Transverse colon (tissue), 4 donors: ENCODE results near the gene FAM174C. TPM values are rescaled to one million over a fixed set of nuclear protein-coding genes. Genes with fewer than 3 reads are reported as not detected.
A peak's percentile ranks its signal among the peaks of the same experiment; 100 is the strongest.

Source experiments
- DNase-seq: peaks from one replicate; pipeline ENCODE4 v3.0.0-alpha.2; 2019
- H3K27ac ChIP-seq, 4 donors: fragments of 200-600 bp; sonication (generic); 2 replicates each; pipeline ENCODE4 v1.5.1; 2016 to 2018; ENCODE audit warnings: inconsistent platforms in 4 of 4
- H3K27me3 ChIP-seq: fragments of 200-600 bp; sonication (generic); 2 replicates; pipeline ENCODE4 v1.5.1; 2017; ENCODE audit warnings: inconsistent platforms
- H3K36me3 ChIP-seq, 4 donors: fragments of 200-600 bp; sonication (generic); 2 replicates each; pipeline ENCODE4 v1.5.1; 2017 to 2019; ENCODE audit warnings: inconsistent platforms in 4 of 4
- H3K4me1 ChIP-seq, 4 donors: fragments of 200-600 bp; sonication (generic); 2 replicates each; pipeline ENCODE4 v1.5.1; 2017 to 2020; ENCODE audit warnings: inconsistent platforms in 4 of 4
- H3K4me3 ChIP-seq, 4 donors: fragments of 200-600 bp; sonication (generic); 1 replicate in 1 of 4; 2 replicates in 3 of 4; pipeline versions ENCODE4 v1.5.1 to v1.6.1; 2017 to 2019; ENCODE audit warnings: inconsistent platforms in 4 of 4
- H3K9me3 ChIP-seq, 2 donors: fragments of 200-600 bp; sonication (generic); 2 replicates each; pipeline ENCODE4 v1.5.1; 2017 to 2019; ENCODE audit warnings: inconsistent platforms in 2 of 2
- EP300 ChIP-seq: sonication (generic); formaldehyde crosslinking; IDR thresholded peaks from one replicate; pipeline ENCODE4 v1.6.1; 2017; ENCODE audit warnings: antibody characterized with exemption, low read depth
- POLR2A ChIP-seq: fragments of 450-650 bp; IDR thresholded peaks from one replicate; pipeline ENCODE4 v1.6.1; 2016; ENCODE audit warnings: antibody characterized with exemption, mild to moderate bottlenecking, moderate library complexity
- POLR2AphosphoS5 ChIP-seq, 3 donors: sonication (generic); formaldehyde crosslinking; IDR thresholded peaks; one replicate each; pipeline ENCODE4 v1.6.1; 2016; ENCODE audit warnings: antibody characterized with exemption in 3 of 3
- WGBS, 2 donors: methylation state at CpG; one replicate each; pipeline ENCODE4 v1.1.5; 2018; ENCODE audit warnings: low coverage in 1 of 2; 5-methylcytosine and 5-hydroxymethylcytosine counted together
- in situ Hi-C, 4 donors: fragments of 200-750 bp; cut with MboI; loops; one replicate each; pipeline versions ENCODE4 v1.15.0 to v1.15.1; 2017; ENCODE audit warnings: low sequenced_read_pairs in 3 of 4, low pct_ligation_motif_present in 1 of 4, low pct_unique_long_range_greater_than_20kb in 1 of 4
- intact Hi-C: fragments of 100-400 bp; cut with DNase I; formaldehyde crosslinking; loops from one replicate; pipeline ENCODE4 v1.15.1; 2023; ENCODE audit warnings: low total_unique reads
- total RNA-seq, 4 donors: library from RNA; depleted of rRNA; stranded (reverse); fragments of >200 nt; gene quantifications; one replicate each; pipeline ENCODE4 v1.1.0, GENCODE V29; 2016
- TF ChIP-seq, protein P1 (sequence below), 5 experiments: fragments of 200-600 bp in 3 of 5; fragments of 450-650 bp in 2 of 5; sonication (generic) in 3 of 5; IDR thresholded peaks; 1 replicate in 2 of 5; 2 replicates in 3 of 5; pipeline ENCODE4 v1.5.1; 2016 to 2017; ENCODE audit warnings: antibody characterized with exemption in 5 of 5, inconsistent platforms in 3 of 5, mild to moderate bottlenecking in 2 of 5, moderate library complexity in 1 of 5

The FAM174C gene
- total RNA-seq, 4 donors from 2014 or later: 72.5 to 116 (median 99.0) TPM

DNA sequence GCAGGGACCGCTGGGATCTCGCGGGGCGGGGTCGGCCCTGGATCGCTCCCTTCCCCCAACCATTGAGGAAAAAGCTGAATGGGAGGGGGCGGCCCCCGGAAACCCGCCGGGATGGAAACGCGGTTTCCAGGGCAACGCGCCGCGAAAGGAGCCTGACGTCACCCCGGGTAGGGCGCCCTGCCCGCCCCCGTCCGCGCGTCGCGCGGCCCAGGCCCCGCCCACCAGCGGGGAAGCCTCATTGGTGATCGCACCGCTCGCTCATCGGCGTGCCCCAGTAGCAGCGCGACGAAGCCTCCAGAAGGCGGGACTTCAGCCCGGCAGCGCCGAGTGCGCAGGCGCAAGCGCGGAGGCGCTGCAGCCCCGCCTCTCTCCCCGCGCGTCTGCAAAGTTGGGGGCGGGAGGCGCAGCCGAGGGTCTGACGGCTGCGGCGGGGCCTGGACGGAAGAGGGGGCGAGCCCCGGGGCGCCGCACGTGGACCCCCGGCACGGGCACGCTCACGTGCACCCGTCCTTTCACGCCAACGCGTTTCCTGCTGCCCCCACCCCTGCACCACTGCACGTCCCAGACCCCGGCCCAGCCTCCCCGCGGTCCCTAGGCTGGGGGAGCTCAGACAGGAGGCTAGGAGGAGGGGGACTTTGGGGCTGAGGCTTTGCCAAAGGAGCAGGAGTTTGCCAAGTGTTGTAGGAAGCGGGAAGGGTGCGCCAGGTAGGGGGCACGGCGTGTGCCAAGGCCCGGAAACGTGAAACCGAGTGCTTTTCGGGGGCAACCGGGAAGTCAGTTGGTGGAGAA, 14.4 kb upstream of the FAM174C start:
- Histone ChIP-seq H3K27me3 (no peaks in the 10 kb centered on the region), H3K36me3 (peaks cover 0 to 16% (median 5%) of the 10 kb centered on the region in 4 donors), H3K4me1 (peaks cover 57 to 79% (median 73%) of the 10 kb centered on the region in 4 donors), H3K4me3 (peak overlapping the region; percentile 55 to 72 (median 61)), H3K9me3 (no peaks in the 10 kb centered on the region), H3K27ac (peak overlapping the region; percentile 98 to 100 (median 98))
- DNase-seq: peak; percentile 98
- no peak for TF ChIP-seq EP300
- TF ChIP-seq, protein P1, sequence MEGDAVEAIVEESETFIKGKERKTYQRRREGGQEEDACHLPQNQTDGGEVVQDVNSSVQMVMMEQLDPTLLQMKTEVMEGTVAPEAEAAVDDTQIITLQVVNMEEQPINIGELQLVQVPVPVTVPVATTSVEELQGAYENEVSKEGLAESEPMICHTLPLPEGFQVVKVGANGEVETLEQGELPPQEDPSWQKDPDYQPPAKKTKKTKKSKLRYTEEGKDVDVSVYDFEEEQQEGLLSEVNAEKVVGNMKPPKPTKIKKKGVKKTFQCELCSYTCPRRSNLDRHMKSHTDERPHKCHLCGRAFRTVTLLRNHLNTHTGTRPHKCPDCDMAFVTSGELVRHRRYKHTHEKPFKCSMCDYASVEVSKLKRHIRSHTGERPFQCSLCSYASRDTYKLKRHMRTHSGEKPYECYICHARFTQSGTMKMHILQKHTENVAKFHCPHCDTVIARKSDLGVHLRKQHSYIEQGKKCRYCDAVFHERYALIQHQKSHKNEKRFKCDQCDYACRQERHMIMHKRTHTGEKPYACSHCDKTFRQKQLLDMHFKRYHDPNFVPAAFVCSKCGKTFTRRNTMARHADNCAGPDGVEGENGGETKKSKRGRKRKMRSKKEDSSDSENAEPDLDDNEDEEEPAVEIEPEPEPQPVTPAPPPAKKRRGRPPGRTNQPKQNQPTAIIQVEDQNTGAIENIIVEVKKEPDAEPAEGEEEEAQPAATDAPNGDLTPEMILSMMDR (IDR thresholded peaks at IDR 0.05): no peak
- TF ChIP-seq POLR2AphosphoS5 (IDR thresholded peaks at IDR 0.05): peak; percentile 86 to 92 (median 88)
- TF ChIP-seq POLR2A: peak; percentile 79
- intact Hi-C loops (no loop called here), in situ Hi-C loops (no loop called here)
- WGBS, 2 donors: 0 to 2% methylated on average over 14 to 37 of the region's 83 CpGs

DNA sequence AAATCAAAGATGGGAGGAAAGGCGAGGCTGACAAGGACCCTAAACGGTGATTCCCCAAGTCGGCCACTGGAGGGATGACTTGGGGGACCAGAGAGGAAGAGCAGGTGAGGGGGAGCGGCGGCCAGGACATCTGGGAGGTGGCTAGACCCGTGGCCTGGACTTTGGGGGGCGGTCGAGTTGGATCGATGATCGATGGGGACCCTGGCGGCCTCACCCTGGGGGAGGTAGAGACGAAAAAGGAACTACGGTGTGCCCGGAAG, 13.9 kb upstream of the FAM174C start:
- WGBS, 2 donors: 7 to 17% methylated on average over 3 to 14 of the region's 14 CpGs
- Histone ChIP-seq H3K4me3 (peak overlapping the region; percentile 55 to 72 (median 61)), H3K27ac (peak overlapping the region; percentile 98 to 100 (median 98)), H3K9me3 (no peaks in the 10 kb centered on the region), H3K27me3 (no peaks in the 10 kb centered on the region), H3K36me3 (peaks cover 0 to 12% (median 4%) of the 10 kb centered on the region in 4 donors), H3K4me1 (peaks cover 59 to 82% (median 77%) of the 10 kb centered on the region in 4 donors)
- TF ChIP-seq, protein P1 (IDR thresholded peaks at IDR 0.05): peak in 3 of 5 experiments; percentile 26 to 65 (median 54)
- TF ChIP-seq POLR2AphosphoS5 (IDR thresholded peaks at IDR 0.05) (no peak), EP300 (no peak), POLR2A (no peak)
- intact Hi-C loops (no loop called here), in situ Hi-C loops (no loop called here)
- no peak for DNase-seq

DNA sequence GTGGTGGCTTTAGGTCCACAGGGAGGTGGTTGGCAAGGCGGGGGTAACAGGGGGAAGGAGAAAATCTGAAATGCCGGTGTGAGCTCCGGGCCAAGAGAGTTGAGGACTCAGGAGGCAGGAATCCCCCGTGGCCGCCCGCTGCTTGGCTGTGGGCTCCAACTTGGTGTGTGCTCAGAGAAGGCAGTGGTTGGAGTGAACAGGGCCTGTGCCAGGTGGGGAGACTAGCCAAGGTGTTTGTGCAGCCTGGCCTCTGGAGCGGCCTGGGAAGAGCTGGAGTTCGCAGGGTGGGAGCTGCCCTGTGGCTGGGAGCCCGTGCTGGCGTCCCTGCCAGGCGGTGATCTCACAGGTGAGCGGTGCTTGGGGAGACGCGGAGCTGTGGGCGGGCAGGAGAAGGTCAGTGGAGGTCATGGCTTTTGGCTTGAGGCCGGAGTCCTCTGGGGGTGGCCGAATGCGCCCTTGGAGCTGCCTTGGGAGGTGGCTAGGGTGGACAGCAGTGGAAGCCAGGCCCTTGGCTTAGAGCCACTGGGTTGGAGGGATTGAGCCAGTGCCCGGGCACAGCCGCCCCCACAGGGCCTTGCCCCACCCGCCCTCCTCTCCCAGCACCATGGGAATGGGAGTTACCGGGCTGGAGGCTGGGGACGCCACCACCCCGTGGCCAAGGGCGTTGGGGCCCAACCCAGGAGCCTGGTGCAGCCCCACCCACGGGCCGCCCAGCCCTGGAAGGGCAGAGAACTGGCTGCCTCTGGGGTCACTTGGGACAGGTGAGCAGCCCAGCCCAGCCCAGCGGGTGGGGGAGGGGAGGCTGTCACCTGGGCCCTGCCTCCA, 13.3 kb upstream of the FAM174C start:
- Histone ChIP-seq H3K9me3 (no peaks in the 10 kb centered on the region), H3K4me3 (peak overlapping the region in 3 of 4 donors; percentile 55 to 61 (median 61)), H3K27ac (peak overlapping the region; percentile 98 to 100 (median 98)), H3K36me3 (peaks cover 0 to 7% (median 1%) of the 10 kb centered on the region in 4 donors), H3K27me3 (no peaks in the 10 kb centered on the region), H3K4me1 (peaks cover 60 to 81% (median 77%) of the 10 kb centered on the region in 4 donors)
- in situ Hi-C loops (no loop called here), intact Hi-C loops (no loop called here)
- TF ChIP-seq EP300 (peak; percentile 90), POLR2AphosphoS5 (IDR thresholded peaks at IDR 0.05) (peak; percentile 10 to 81 (median 74)), POLR2A (peak; percentile 89)
- TF ChIP-seq, protein P1 (IDR thresholded peaks at IDR 0.05): no peak
- WGBS, 2 donors: 31% methylated on average over 19 of the region's 28 CpGs; no CpG with 5 or more reads in 1 of the 2 donors
- peak; percentile 94 for DNase-seq

GRCh38 chr19:1262623-1263123, 12.7 kb upstream of the FAM174C start:
- no peaks in the 10 kb centered on the region for H3K9me3 ChIP-seq
- H3K4me3 ChIP-seq: peak overlapping the region in 2 of 4 donors; percentile 19 to 61
- H3K36me3 ChIP-seq: peaks cover 0 to 3% (median 0%) of the 10 kb centered on the region in 4 donors
- H3K4me1 ChIP-seq: peaks cover 66 to 84% (median 79%) of the 10 kb centered on the region in 4 donors
- DNase-seq: peak; percentile 25
- intact Hi-C loops: no loop called here
- in situ Hi-C loops: no loop called here
- TF ChIP-seq, protein P1 (IDR thresholded peaks at IDR 0.05): no peak
- TF ChIP-seq POLR2A: no peak
- TF ChIP-seq POLR2AphosphoS5 (IDR thresholded peaks at IDR 0.05): no peak
- no peak for TF ChIP-seq EP300
- H3K27ac ChIP-seq: peak overlapping the region; percentile 98 to 100 (median 98)
- WGBS, 2 donors: 26 to 40% methylated on average over 1 to 14 of the region's 21 CpGs
- no peaks in the 10 kb centered on the region for H3K27me3 ChIP-seq
